ENCODE measurements around the gene ITK. TPM values are rescaled to one million over a fixed set of nuclear protein-coding genes. Genes with fewer than 3 reads are reported as not detected.
A peak's percentile ranks its signal among the peaks of the same experiment; 100 is the strongest.

Gene ITK
- total RNA-seq = 1 to 10 TPM; 1.6 to 2.2 TPM
- long read RNA-seq, full-length matches to known transcripts = 1 of 1 reads
- long read RNA-seq, partial matches to known transcripts = 0 of 1 reads
- long read RNA-seq, other reads (novel, unspliced or antisense) = 0 of 1 reads

DNA sequence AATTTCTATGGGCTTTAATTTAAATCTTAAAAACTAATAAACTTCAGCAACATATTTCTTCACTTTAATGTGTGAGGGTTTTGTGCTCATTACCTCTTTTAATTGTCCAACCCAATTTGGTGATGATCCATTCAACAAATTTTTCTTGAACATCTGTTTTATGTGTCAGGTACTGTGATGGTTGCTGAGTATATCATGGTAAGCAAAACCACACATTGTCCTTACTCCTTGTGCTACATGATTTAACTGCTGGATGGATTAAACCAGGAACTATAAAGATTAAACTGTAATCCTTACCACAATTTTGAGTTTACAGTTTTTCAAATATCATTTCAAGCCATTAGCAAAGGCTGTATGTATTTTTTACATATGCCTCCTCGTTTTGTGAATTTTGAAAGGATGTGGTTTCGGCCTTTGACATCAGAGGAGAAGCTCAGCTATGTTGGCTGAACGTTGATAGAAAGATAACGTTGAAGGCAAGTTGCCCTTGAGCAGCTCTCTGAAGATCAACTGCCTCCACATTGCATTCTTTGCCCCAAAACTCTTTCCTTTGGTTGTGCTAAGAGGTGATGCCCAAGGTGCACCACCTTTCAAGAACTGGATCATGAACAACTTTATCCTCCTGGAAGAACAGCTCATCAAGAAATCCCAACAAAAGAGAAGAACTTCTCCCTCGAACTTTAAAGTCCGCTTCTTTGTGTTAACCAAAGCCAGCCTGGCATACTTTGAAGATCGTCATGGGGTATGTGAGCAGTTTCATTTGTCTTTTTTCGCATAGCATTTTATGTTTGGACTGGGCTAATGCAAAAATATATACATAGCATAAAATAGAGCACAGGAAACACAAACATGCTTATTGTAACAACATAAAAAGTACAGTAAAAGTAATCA, at the start of gene ITK:
TSS of gene ITK (plus strand) at position 467 of the 891 bp plus-strand sequence. CDS start at position 605, 138 bp downstream.
- no peak for DNase-seq

DNA sequence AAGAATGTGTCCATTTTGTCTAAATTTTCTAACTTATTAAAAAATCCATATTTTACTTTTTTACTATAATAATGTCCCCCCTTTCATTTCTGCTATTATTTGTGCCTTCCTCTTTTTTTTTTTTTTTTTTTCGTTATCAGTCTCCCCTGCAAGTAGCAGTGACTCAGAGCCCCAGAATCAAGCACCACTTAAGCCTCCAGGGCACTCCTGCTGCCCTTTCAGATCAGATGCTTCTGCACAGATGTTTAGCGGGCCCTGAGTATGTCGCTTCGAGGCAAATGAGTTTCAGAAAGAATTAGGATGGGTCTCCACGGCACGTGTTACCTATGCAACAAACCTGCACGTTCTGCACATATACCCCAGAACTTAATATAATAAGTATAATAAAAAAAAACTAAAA, 49.7 kb upstream of the ITK start:
- DNase-seq (no peak), ATAC-seq (peak in 1 of 2 donors; percentile 83)
- intact Hi-C loops (cut with DNase I) = no loop called here

More for the DNA sequence above, at the start of gene ITK:
- intact Hi-C loops (cut with DNase I) = no loop called here
- ATAC-seq = peak in 1 of 2 donors; percentile 53

DNA sequence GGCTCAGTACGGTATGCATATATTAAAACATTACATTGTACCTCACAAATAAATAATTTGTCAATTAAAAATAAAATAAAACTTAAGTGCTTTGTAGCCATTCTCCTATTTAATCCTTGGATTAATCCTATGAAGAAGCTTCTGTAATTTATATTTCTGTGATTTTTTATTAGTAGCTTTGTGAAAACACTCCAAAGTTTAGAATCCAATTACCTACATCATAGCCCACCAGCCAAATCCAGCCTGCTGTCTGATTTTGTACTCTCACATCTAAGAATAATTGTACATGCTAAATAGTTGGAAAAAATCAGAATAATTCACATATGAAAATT, 48.4 kb upstream of the ITK start:
- ATAC-seq (no peak), DNase-seq (no peak)
- intact Hi-C loops (cut with DNase I) = no loop called here

DNA sequence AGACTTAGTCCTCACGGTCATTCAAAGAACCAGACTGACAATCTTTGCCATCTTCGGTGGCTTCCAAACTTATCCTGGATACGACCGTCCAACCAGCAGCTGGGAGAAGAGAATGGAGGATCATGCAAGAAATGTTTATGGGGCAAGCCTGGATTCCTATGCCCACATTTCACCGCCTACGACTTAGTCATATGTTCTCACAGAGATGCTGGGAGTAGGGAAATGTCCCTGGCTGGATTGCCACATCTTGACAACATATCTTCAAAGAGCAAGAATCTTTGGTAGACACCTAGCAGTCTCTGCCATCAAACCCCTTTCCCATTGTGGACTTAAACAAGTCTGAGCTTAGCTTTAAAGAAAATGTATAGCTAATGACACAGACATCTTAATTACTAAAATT, 42.9 kb upstream of the ITK start:
- ATAC-seq (no peak), DNase-seq (no peak)
- intact Hi-C loops (cut with DNase I) = no loop called here

DNA sequence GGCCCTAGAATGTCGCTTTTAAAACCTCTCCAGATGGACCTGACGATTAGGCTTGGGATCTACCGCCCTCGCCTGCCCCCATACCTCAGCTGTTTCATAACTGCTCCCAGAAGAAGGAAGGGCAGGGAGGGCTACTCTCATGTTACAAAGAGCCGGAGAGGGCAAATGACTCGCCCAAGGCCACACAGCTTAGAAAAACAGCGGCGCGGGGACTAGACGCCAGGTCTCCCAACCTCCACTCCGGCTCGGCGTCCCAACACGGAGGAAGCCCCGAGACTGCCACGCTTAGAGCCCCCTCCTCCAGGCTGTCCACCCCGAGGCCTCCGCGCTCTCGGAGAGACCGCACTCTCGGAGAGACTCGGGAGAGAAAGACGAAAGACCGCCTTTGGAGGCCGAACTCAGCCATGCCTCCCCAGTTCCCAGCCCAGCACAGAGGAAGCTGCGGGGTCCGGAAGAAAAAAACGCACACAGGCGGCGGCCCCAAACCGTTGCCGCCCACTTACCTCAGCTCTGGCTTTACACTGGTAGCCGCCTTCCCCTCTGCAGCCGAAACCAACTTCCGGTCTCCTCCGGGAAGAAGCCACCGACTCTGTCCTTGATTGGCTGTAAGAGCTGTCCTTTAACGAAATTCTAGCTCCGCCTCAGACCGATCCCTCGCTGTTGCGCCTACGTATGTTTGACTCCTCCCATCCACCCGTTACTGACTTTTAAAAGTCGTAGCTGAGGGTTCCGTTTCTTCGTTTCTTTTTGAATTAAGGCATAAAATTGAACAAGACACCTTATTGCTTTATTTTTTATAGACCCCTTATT, 38.1 kb upstream of the ITK start, which contains the start of gene MED7:
TSS of gene MED7 (minus strand) at position 549 of the 810 bp plus-strand sequence. CDS start 3,434 bp downstream, outside the sequence.
- ATAC-seq (peak; percentile 99), DNase-seq (peak; percentile 93)
- intact Hi-C loops (cut with DNase I) = no loop called here

DNA sequence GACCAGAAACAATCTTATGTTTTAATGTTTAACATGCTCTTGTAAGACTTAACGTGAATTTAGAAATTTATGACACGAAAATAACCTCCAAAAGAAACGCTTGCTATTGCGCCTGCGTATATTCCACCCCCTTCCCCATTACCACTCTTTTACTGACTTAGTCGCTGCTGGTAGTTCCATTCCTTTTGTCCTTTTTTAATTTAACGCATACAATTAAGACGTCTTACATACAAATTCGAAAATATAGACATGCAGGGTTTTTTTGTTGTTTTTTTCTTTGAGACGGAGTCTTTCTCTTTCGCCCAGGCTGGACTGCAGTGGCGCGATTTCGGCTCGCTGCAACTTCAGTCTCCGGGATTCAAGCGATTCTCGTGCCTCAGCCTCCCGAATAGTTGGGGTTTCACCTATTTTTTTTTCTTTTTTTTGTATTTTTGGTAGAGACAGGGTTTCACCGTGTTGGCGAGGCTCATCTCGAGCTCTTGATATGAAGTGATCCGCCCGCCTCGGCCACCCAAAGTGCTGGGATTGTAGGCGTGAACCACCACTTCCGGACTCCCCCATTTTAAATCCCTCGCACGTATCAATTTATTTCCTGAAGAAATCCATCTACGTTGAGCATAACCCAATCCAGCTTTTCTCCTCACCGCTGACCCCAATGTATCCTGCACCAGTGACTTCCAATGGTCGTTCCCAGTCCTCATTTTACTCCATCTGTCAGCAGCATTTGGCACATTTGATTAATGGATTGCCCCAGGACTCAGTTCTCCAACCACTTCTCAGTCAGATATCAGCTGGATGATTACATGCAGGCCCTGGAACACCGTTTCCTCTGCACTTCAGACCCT, 37.3 kb upstream of the ITK start:
- intact Hi-C loops (cut with DNase I) = no loop called here
- ATAC-seq = peak; percentile 47 to 65
- peak; percentile 61 for DNase-seq

DNA sequence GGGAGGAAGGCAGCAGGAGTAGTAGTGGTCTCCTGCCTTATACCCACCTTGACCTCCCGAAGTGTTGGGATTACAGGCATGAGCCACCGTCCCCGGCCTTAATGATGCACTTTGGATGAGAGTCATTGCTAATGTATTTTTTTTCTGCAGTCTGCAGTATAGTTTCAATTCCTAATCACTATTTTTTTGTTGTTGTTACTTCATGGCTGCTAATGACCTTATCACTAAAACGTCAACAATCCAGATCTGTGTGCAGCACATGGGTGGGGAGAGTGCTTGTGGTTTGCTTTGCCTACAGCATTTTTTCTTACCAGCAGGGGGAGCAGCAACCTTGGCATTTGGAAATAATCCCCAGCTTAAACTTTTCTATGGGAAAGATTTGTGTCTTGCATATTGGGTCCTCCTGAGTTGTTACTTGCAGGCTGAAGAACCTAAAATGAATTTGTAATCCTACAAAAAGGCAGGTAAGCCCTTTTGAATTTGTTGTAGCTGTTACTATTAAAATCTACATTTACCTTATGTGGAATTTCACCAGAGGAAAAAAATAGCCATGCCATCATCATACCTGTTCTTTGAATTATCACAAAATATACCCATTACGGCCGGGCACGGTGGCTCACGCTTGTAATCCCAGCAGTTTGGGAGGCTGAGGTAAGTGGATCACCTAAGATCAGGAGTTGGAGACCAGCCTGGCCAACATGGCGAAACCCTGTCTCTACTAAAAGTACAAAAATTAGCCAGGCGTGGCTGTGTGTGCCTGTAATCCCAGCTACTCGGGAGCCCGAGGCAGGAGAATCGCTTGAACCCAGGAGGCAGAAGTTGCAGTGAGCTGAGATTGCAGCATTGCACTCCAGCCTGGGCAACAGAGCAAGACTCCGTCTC, 31.7 kb upstream of the ITK start:
- intact Hi-C loops (cut with DNase I) = loop anchor here (2.0 to 5.0 kb wide), 3 partner anchors 103 to 164 kb away; no protein-coding TSS in a partner anchor
- DNase-seq = peak; percentile 57
- peak; percentile 85 to 87 for ATAC-seq

DNA sequence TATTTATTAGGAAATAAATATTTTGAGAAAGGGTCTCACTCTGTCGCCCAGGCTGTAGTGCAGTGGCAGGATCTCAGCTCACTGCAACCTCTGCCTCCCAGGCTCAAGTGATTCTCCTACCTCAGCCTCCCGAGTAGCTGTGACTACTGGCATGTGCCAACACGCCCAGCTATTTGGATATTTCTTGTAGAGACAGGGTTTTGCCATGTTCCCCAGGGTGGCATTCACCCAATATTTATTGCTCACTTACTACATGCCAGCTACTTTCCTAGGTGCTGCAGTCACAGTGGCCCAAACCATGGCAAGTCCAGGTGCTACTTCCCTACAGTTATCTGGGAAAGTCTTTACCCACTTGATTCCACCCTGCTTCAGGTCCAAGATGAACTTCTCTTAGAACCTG, 29.6 kb upstream of the ITK start:
- no peak for ATAC-seq
- no peak for DNase-seq
- intact Hi-C loops (cut with DNase I) = loop anchor here in 1 of 2 donors (10.0 kb wide), 1 partner anchor 104 kb away; no protein-coding TSS in a partner anchor

DNA sequence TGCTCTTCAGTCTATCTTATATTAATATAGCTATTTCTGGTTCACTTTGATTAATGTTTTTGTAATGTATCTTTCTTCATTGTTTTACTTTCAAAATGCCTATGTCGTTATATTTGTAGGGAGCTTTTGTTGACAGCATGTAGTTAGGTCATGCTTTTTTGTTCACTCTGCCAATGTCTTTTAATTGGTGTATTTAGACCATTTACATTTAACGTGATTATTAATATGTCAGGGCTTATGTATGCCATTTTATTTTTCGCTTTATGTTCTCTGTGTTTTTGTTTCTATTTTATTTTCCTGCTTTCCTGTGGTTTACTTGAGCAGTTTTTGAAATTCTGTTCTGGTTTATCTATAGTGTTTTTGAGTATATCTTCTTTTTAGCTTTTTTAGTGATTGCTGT, 25.3 kb upstream of the ITK start:
- DNase-seq = no peak
- intact Hi-C loops (cut with DNase I) = loop anchor here in 1 of 2 donors (10.0 kb wide), 1 partner anchor 100 kb away; no protein-coding TSS in a partner anchor
- no peak for ATAC-seq

DNA sequence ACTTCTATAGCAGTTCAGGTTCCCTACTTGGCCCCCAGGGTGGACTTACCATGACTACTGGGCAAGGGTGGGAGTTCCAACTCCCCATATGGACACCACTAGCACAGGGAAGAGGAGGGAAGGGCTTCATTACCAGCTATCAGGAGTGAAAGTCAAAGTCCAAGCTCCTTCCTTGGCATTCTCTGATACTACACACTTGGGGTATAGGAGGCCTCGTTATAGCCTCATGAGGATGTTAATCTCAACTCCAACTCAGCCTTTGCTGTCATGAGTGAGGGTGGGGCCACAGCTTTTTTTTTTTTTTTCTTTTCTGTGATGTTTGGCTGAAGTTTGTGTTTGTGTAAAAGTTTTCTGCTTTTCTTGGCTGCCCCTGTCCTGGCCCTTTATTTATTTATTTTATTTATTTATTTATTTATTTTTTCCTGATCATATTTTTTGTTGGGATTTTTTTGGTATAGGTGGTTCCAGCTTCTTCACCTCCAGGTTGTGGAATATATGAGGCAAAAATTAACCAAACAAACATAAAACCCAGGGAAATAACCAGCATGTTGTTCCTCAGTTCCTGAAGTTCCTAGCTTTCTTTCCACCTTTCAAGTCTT, 23.2 kb upstream of the ITK start:
- ATAC-seq (no peak), DNase-seq (no peak)
- intact Hi-C loops (cut with DNase I) = loop anchor here in 1 of 2 donors (10.0 kb wide), 1 partner anchor 97 kb away; no protein-coding TSS in a partner anchor

DNA sequence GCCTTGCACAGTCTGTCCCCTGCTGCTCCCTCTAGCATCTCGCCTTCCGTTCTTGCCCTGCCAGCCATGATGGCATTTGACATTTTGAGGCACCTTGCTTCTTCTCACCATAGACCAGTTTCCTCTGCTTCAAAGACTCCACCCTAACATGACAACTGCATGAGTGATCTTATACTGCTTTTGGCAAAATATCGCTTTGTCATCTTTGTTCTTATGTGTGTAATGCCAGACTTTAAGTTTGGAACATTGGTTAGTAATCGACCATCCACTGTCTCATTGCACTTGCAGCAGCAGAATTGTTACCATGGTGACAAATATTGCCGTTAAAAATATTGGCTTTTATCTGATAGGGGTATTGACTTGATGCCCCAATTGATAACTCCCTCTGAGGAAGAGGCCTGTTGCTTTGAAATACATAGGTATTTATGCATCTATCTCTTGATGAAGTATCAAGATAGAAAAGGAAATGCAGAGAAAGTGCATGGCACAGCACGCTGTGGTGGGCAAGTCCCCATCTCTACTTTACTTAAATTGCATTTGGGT, 21.4 kb upstream of the ITK start:
- DNase-seq = no peak

DNA sequence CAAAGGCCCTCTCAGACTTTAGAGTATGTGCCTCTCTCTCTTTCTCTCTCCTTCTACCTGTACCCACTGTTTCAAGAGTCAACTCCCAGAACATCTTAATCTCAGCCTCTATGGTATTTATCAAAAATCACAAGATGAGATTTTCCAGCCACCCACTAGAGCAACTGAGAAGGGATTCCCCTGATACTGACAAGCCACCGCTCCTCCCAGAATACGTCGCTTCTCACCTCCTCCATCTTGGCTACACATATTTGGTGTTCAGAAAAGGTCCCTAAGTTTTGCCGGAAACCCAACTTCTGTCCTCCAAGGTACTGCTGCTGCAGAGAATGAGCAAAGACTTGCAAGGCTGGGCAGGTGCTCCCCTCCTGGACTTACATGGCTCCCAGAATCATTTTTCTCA, 20.6 kb upstream of the ITK start:
- no peak for DNase-seq
- no peak for ATAC-seq
- intact Hi-C loops (cut with DNase I) = no loop called here

More for the DNA sequence above, 21.4 kb upstream of the ITK start:
- ATAC-seq = no peak
- intact Hi-C loops (cut with DNase I) = loop anchor here in 1 of 2 donors (10.0 kb wide), 1 partner anchor 96 kb away; no protein-coding TSS in a partner anchor

DNA sequence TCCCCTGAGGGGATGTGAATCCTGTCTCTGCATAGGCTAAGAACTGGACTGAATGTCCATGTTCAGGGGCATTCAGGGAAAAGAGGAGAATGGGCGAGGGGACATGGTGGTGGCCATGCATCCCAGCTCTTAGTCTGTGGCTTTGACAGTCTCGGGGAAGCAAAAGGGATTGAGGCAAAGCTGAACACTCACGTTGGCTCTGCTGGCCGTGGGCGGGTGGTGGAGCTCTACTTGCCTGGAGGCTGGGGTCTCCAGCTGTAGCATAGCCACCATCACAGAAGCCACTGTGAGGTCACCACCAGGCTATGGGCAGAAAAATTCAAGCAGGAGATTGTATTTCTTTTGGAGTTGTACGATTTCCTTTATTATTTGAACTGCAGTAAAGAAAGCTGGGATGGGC, 18.6 kb upstream of the ITK start:
- no peak for ATAC-seq
- intact Hi-C loops (cut with DNase I) = no loop called here
- DNase-seq = no peak

DNA sequence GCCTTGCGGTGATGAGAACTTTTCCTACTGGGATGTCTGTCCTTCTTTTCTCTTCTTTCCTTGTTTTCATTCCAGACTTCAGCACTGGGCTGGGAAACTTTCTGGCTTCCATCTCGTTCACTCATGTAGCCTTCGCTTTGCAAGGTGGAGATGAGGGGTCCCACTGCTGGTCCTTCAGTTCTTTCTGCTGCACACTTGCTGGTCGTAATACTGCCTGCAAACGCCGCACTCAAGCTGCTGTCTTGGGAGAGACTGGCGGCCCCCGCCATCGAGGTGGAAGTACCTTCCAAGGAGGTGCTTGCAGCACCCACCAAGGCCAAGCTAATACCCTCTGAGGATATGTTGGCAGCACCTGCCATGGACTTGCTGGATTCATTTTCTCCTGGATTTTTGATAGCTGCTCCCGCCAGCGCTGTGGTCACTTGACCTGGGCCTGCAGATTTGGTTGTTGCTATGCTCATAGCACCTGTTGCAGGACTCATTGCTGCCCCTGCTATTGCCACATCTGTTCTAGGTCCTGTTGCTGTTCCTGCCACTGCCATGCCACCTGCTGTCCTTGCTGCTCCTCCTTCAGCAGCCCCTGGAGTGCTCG, 17.6 kb upstream of the ITK start:
- ATAC-seq = no peak
- no peak for DNase-seq
- intact Hi-C loops (cut with DNase I) = no loop called here

DNA sequence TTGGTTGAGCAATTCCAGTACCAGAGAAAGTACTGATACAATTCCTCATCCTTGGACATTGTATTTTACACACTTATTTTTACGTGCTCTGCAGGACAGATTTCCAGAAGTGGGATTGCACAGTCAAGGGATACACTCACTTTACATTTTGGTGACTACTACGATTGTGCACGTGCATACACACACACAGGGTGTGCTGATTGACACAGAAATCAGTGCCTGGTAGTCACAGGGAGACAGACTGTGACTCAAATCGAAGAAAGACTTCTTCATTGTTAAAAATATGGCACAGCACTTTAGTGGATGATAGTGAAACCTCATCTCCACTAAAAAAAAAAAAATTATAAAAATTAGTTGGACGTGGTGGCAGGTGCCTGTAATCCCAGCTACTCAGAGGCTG, 16.1 kb upstream of the ITK start:
- intact Hi-C loops (cut with DNase I) = no loop called here
- no peak for ATAC-seq
- no peak for DNase-seq

DNA sequence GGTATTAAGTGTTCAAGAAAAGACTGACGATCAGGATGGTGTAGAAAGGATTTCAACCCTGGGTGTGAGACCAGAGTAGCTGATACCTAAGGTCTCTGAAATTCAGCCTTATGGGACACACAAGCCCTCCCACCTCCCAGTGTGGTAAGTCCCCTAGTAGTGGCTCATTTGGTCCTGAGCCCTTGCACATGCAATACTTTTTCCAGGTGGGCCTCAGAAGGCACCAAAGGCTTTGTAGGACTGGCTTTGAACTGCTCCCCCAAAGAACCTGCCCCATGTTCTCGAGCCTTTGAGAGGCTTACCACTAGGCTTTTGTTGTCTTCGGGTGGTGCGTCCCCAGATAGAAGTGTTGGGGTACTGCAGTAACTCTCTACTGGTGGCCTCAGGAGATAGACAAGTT, 15.4 kb upstream of the ITK start:
- intact Hi-C loops (cut with DNase I) = no loop called here
- ATAC-seq = no peak
- DNase-seq = no peak

DNA sequence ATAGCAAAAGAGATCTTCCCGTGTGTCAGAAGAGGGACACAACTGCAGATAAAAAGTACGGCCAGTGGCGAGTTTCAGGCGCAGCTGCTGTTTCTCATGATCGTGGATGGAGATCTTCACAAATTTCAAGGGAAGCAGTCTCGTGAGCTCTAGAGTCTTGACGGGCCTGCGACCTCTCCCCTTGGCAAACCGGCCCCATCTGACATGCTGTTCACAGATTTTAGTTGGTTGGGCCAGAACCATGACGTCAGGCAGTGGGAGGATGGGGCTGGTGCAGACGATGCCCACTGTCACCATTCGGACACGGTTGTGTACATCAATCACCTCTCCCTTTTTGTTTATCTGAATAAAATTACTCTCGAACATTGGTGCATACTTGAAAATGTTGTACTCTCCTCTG, 15.0 kb upstream of the ITK start:
- no peak for ATAC-seq

More for the DNA sequence above, 15.0 kb upstream of the ITK start:
- DNase-seq = no peak
- intact Hi-C loops (cut with DNase I) = no loop called here
